ENCODE results near the gene PNPLA7. TPM values are rescaled to one million over a fixed set of nuclear protein-coding genes. Genes with fewer than 3 reads are reported as not detected.

The PNPLA7 gene
- total and polyA plus RNA-seq, 10 of the 15 experiments (the other 5 are each of a cell fraction or from before 2014, with no cell fraction given), result 0.04 to 0.85 (median 0.19) TPM; not detected in 1

DNA sequence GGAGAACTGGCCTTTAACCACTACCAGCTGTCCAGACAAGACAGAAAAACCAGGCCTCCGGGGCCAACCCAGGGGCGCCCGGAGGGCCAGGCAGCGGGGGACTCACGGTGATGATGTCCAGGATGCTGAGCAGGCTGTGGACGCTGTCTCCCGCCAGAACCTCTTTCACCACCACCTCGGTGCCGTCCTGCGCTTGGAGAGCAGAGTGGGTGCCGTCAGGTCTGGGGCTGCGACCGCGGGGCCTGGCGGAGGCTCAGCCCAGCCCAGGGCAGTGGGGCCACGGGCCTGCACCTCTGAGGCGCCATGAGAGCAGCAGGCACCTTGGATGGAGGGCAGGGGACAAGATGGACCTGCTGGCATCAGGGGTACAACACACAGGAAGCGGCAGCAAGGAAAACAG lies 9.7 kb downstream of the PNPLA7 start:
- POLR2A ChIA-PET, result interaction anchor here (1.7 kb wide), 1 partner anchor 11 kb away, joined by 5 read pairs; the partner anchor contains the start of gene MRPL41

DNA sequence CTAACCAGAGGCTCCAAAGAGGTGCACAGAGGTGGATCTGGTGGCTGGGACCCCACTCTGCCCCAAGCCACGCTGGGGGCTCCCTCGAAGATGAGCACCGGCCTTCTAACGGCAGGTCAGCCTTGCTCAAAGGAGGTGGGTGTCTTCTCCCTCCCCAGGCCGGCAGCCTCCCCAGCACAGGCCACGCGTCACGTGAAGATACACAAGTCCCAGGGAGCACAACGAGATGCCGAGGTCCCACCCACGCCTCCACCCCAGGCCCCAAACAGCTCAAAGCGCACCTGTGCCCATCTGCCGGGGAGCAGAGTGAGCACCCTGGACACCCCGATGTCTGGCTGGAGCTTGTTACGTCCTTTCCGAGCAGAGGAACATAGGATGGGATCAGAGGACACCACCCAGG lies 12.1 kb downstream of the PNPLA7 start:
- in situ Hi-C loops (cut with MboI) (no loop called here), intact Hi-C loops (cut with micrococcal nuclease; ENCODE audit: unreplicated experiment) (loop anchor here (10.0 kb wide), 1 partner anchor 113 kb away; the partner anchor contains the start of genes EXD3 and NOXA1)
- Histone ChIP-seq H2AFZ (ENCODE audit: control insufficient read depth, low read depth, low read length) (no peak overlapping the region), H3K36me3 (ENCODE audit: control insufficient read depth in 2 of 2, insufficient read depth in 2 of 2, low read length in 1 of 2) (no peaks in the 10 kb centered on the region), H3K4me1 (ENCODE audit: control insufficient read depth, insufficient read depth, low read length) (peaks cover 19% of the 10 kb centered on the region), H3K9ac (ENCODE audit: control insufficient read depth, insufficient read depth, low read length) (no peak overlapping the region), H3K27ac (ENCODE audit: control insufficient read depth, insufficient read depth) (no peak overlapping the region), H3K27me3 (replicated peaks in 1 of 2; ENCODE audit: control insufficient read depth in 2 of 2, insufficient read depth in 2 of 2, low read length in 1 of 2) (no peaks in the 10 kb centered on the region), H3K79me2 (ENCODE audit: control insufficient read depth, insufficient read depth, low read length) (no peaks in the 10 kb centered on the region), H4K20me1 (ENCODE audit: control insufficient read depth, insufficient read depth) (no peaks in the 10 kb centered on the region), H3K4me2 (ENCODE audit: control insufficient read depth, insufficient read depth) (no peak overlapping the region), H3K4me3 (no peak overlapping the region), H3K9me3 (replicated peaks; ENCODE audit: control insufficient read depth, insufficient read depth, low read length) (no peaks in the 10 kb centered on the region; the same call in 2 of the 3 replicates)
- POLR2A ChIA-PET, result no interaction called here
- FAIRE-seq, result no peak
- CTCF ChIA-PET, result interaction anchor here (0.6 kb wide), 1 partner anchor 84 kb away, joined by 3 read pairs; no protein-coding TSS in a partner anchor
- RAD21 ChIA-PET (ENCODE audit: unreplicated experiment), result no interaction called here
- DNase-seq (ENCODE audit: low read depth, low spot score), result no peak
- no peak for ATAC-seq
- 94% methylated on average over 16 of the region's 16 CpGs for WGBS (ENCODE audit: insufficient coverage, insufficient replicate concordance, low lambda C conversion rate, missing lambda C conversion rate)
- BruUV-seq (replicated peaks), result no TSS peak
- SMC1A ChIA-PET (ENCODE audit: uncharacterized antibody, unreplicated experiment), result interaction anchor here (0.6 to 1.0 kb wide), 2 partner anchors 10 to 555 kb away, joined by 3 to 7 read pairs; no protein-coding TSS in a partner anchor
- TF ChIP-seq, protein P1, sequence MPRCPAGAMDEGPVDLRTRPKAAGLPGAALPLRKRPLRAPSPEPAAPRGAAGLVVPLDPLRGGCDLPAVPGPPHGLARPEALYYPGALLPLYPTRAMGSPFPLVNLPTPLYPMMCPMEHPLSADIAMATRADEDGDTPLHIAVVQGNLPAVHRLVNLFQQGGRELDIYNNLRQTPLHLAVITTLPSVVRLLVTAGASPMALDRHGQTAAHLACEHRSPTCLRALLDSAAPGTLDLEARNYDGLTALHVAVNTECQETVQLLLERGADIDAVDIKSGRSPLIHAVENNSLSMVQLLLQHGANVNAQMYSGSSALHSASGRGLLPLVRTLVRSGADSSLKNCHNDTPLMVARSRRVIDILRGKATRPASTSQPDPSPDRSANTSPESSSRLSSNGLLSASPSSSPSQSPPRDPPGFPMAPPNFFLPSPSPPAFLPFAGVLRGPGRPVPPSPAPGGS (IDR thresholded peaks at IDR 0.05; ENCODE audit: borderline replicate concordance, insufficient read depth, low read depth, low read length, poor library complexity, severe bottlenecking), result no peak
- no peak for TF ChIP-seq IKZF1 (conservative IDR thresholded peaks at IDR 0.05)
- no peak for TF ChIP-seq GABPA (IDR thresholded peaks at IDR 0.05; ENCODE audit: low read depth)
- no peak for TF ChIP-seq MEF2B (IDR thresholded peaks at IDR 0.05; ENCODE audit: partially characterized antibody, poor library complexity, severe bottlenecking)
- TF ChIP-seq KAT2A (conservative IDR thresholded peaks at IDR 0.05; ENCODE audit: control insufficient read depth, low read depth, low read length), result no peak
- TF ChIP-seq ATF7 (IDR thresholded peaks at IDR 0.05; ENCODE audit: low read depth), result no peak
- TF ChIP-seq, protein P2, sequence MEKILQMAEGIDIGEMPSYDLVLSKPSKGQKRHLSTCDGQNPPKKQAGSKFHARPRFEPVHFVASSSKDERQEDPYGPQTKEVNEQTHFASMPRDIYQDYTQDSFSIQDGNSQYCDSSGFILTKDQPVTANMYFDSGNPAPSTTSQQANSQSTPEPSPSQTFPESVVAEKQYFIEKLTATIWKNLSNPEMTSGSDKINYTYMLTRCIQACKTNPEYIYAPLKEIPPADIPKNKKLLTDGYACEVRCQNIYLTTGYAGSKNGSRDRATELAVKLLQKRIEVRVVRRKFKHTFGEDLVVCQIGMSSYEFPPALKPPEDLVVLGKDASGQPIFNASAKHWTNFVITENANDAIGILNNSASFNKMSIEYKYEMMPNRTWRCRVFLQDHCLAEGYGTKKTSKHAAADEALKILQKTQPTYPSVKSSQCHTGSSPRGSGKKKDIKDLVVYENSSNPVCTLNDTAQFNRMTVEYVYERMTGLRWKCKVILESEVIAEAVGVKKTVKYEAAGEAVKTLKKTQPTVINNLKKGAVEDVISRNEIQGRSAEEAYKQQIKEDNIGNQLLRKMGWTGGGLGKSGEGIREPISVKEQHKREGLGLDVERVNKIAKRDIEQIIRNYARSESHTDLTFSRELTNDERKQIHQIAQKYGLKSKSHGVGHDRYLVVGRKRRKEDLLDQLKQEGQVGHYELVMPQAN (conservative IDR thresholded peaks at IDR 0.05), result no peak
- TF ChIP-seq, protein P3, sequence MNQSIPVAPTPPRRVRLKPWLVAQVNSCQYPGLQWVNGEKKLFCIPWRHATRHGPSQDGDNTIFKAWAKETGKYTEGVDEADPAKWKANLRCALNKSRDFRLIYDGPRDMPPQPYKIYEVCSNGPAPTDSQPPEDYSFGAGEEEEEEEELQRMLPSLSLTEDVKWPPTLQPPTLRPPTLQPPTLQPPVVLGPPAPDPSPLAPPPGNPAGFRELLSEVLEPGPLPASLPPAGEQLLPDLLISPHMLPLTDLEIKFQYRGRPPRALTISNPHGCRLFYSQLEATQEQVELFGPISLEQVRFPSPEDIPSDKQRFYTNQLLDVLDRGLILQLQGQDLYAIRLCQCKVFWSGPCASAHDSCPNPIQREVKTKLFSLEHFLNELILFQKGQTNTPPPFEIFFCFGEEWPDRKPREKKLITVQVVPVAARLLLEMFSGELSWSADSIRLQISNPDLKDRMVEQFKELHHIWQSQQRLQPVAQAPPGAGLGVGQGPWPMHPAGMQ (IDR thresholded peaks at IDR 0.05; ENCODE audit: borderline replicate concordance), result no peak
- TF ChIP-seq NBN (IDR thresholded peaks at IDR 0.05), result no peak

More for the DNA sequence above, 9.7 kb downstream of the PNPLA7 start:
- no peaks in the 10 kb centered on the region for H3K79me2 ChIP-seq (ENCODE audit: control insufficient read depth, insufficient read depth, low read length)
- FAIRE-seq (no peak), ATAC-seq (no peak), DNase-seq (ENCODE audit: low read depth, low spot score) (no peak)
- H3K36me3 ChIP-seq (ENCODE audit: control insufficient read depth in 2 of 2, insufficient read depth in 2 of 2, low read length in 1 of 2), result no peaks in the 10 kb centered on the region
- ChIA-PET CTCF (interaction anchor here (0.7 kb wide), 1 partner anchor 13 kb away, joined by 3 read pairs; no protein-coding TSS in a partner anchor), SMC1A (ENCODE audit: uncharacterized antibody, unreplicated experiment) (no interaction called here), RAD21 (ENCODE audit: unreplicated experiment) (no interaction called here)
- no peak overlapping the region for H3K27ac ChIP-seq (ENCODE audit: control insufficient read depth, insufficient read depth)
- 76% methylated on average over 16 of the region's 18 CpGs for whole genome bisulfite sequencing (ENCODE audit: insufficient coverage, insufficient replicate concordance, low lambda C conversion rate, missing lambda C conversion rate)
- H4K20me1 ChIP-seq (ENCODE audit: control insufficient read depth, insufficient read depth), result no peaks in the 10 kb centered on the region
- H3K4me2 ChIP-seq (ENCODE audit: control insufficient read depth, insufficient read depth), result no peak overlapping the region
- H3K4me3 ChIP-seq, result no peak overlapping the region
- BruUV-seq (replicated peaks), result no TSS peak
- in situ Hi-C loops (cut with MboI) (no loop called here), intact Hi-C loops (cut with micrococcal nuclease; ENCODE audit: unreplicated experiment) (no loop called here)
- peaks cover 11% of the 10 kb centered on the region for H3K4me1 ChIP-seq (ENCODE audit: control insufficient read depth, insufficient read depth, low read length)
- no peak overlapping the region for H2AFZ ChIP-seq (ENCODE audit: control insufficient read depth, low read depth, low read length)
- no peak for TF ChIP-seq POLR2AphosphoS2 (IDR thresholded peaks at IDR 0.05; ENCODE audit: low read depth, low read length)
- TF ChIP-seq MEF2A (IDR thresholded peaks at IDR 0.05; ENCODE audit: insufficient read depth, low read depth, low read length), result no peak
- no peak for TF ChIP-seq NFYA (IDR thresholded peaks at IDR 0.05; ENCODE audit: borderline replicate concordance, low read depth, low read length)
- TF ChIP-seq HDGF (IDR thresholded peaks at IDR 0.05), result no peak
- no peak for TF ChIP-seq SUPT20H (IDR thresholded peaks at IDR 0.05; ENCODE audit: borderline replicate concordance, control insufficient read depth, low read depth, low read length)
- no peak for TF ChIP-seq ZZZ3 (IDR thresholded peaks at IDR 0.05; ENCODE audit: control insufficient read depth, insufficient read length, low read depth)
- TF ChIP-seq ZNF24 (IDR thresholded peaks at IDR 0.05), result no peak
- TF ChIP-seq SREBF1 (IDR thresholded peaks at IDR 0.05; ENCODE audit: low read length), result no peak
- no peak for TF ChIP-seq EGR1 (IDR thresholded peaks at IDR 0.05; ENCODE audit: borderline replicate concordance in 1 of 2, low read depth in 2 of 2, low read length in 2 of 2)
- no peaks in the 10 kb centered on the region; a peak in 1 of 4 replicates for H3K27me3 ChIP-seq (replicated peaks in 1 of 2; ENCODE audit: control insufficient read depth in 2 of 2, insufficient read depth in 2 of 2, low read length in 1 of 2)
- no peaks in the 10 kb centered on the region; the same call in 2 of the 3 replicates for H3K9me3 ChIP-seq (replicated peaks; ENCODE audit: control insufficient read depth, insufficient read depth, low read length)
- H3K9ac ChIP-seq (ENCODE audit: control insufficient read depth, insufficient read depth, low read length), result no peak overlapping the region

All from GM12878 (cell line).